Osteocyte (in vitro differentiated cells): ENCODE measurements around the gene AIM2. TPM values are rescaled to one million over a fixed set of nuclear protein-coding genes. Genes with fewer than 3 reads are reported as not detected.
"Not testable (repeated sequence)": the region's sequence is repeated elsewhere in the genome, so short reads cannot be mapped to it uniquely, and the experiment has no call there.

Source experiments
- DNase-seq: peaks from one replicate; pipeline ENCODE4 v3.0.0; 2021; ENCODE audit warnings: mixed read lengths; ENCODE audit not compliant: unreplicated experiment; ENCODE audit errors: extremely low spot score
- H3K27ac Mint-ChIP-seq: one replicate; pipeline ENCODE4 v1.8.0; 2021; ENCODE audit warnings: mild to moderate bottlenecking, mixed read lengths; ENCODE audit not compliant: unreplicated experiment
- H3K27me3 Mint-ChIP-seq: one replicate; pipeline ENCODE4 v1.8.0; 2021; ENCODE audit warnings: mixed read lengths; ENCODE audit not compliant: unreplicated experiment
- H3K36me3 Mint-ChIP-seq: one replicate; pipeline ENCODE4 v1.8.0; 2021; ENCODE audit warnings: mixed read lengths; ENCODE audit not compliant: unreplicated experiment
- H3K4me1 Mint-ChIP-seq: one replicate; pipeline ENCODE4 v1.8.0; 2021; ENCODE audit warnings: mixed read lengths; ENCODE audit not compliant: unreplicated experiment
- H3K4me3 Mint-ChIP-seq: one replicate; pipeline ENCODE4 v1.8.0; 2021; ENCODE audit warnings: mild to moderate bottlenecking, moderate library complexity, mixed read lengths; ENCODE audit not compliant: unreplicated experiment
- H3K9me3 Mint-ChIP-seq: one replicate; pipeline ENCODE4 v1.8.0; 2021; ENCODE audit warnings: mixed read lengths; ENCODE audit not compliant: unreplicated experiment
- total RNA-seq: library from RNA; stranded (reverse); gene quantifications from 2 replicates; pipeline ENCODE4 v1.2.1, GENCODE V29; 2021
- TF ChIP-seq, protein P1 (sequence below): fragments of 200-600 bp; sonication (generic); IDR thresholded peaks from 2 replicates; pipeline ENCODE4 v1.5.0; 2021; ENCODE audit warnings: antibody characterized with exemption, mild to moderate bottlenecking, moderate library complexity

AIM2 gene
- total RNA-seq, 1 donor from 2014 or later, result not detected

DNA sequence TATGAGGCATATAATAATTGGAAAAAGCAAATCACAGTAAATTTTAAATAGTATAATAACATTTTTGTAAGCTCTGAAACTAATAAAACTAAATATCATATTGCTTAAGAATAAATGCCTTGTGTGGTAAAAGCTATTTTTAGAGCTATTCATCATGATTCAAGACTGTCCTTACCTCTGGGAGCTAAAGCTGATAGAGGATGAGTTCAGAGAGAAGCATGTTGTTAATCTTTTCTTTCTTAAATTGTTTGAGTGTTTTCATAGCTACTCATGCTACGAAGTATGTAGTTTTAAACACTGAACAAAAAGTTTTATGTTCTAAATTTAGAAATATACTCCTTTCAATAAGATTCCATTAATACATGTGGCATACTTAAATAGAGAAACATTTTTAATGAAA lies 36.4 kb downstream of the AIM2 start:
- peaks cover 39% of the 10 kb centered on the region for H3K36me3 Mint-ChIP-seq
- TF ChIP-seq, protein P1, sequence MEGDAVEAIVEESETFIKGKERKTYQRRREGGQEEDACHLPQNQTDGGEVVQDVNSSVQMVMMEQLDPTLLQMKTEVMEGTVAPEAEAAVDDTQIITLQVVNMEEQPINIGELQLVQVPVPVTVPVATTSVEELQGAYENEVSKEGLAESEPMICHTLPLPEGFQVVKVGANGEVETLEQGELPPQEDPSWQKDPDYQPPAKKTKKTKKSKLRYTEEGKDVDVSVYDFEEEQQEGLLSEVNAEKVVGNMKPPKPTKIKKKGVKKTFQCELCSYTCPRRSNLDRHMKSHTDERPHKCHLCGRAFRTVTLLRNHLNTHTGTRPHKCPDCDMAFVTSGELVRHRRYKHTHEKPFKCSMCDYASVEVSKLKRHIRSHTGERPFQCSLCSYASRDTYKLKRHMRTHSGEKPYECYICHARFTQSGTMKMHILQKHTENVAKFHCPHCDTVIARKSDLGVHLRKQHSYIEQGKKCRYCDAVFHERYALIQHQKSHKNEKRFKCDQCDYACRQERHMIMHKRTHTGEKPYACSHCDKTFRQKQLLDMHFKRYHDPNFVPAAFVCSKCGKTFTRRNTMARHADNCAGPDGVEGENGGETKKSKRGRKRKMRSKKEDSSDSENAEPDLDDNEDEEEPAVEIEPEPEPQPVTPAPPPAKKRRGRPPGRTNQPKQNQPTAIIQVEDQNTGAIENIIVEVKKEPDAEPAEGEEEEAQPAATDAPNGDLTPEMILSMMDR, result no peak
- no peaks in the 10 kb centered on the region for H3K9me3 Mint-ChIP-seq
- no peak overlapping the region for H3K27ac Mint-ChIP-seq
- DNase-seq, result no peak
- H3K4me1 Mint-ChIP-seq, result peaks cover 4% of the 10 kb centered on the region
- H3K4me3 Mint-ChIP-seq, result no peak overlapping the region
- H3K27me3 Mint-ChIP-seq, result no peaks in the 10 kb centered on the region

DNA sequence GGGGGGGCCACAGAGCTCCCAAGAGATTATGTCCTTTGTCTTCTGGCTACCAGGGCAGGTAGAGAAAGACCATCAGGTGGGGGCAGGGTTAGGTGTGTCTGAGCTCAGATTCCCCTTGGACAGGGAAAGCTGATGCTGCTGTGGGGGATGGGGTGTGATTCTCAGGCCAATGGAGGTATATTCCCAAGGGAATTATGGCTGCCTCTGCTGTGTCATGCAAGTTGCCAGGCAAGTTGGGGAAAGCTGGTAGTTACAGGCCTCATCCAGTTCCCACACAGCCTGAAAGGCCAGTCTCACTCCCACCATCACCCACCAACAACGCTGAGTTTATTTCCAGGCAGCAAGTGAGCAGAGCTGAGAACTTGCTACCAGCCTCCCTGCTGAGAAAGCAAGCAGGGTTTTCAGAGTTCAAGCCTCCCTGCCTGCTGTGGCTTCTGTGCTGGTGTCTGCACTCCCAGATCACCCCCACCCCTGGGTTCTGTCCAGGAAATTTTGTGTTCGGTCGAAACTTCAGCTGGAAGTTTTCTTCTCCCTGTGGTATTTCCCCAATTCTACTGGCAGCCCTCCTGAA lies 45.6 kb downstream of the AIM2 start:
- Mint-ChIP-seq H3K36me3 (peaks cover 55% of the 10 kb centered on the region), H3K4me1 (peaks cover 15% of the 10 kb centered on the region), H3K9me3 (peaks cover 4% of the 10 kb centered on the region), H3K27me3 (no peaks in the 10 kb centered on the region), H3K27ac (no peak overlapping the region), H3K4me3 (no peak overlapping the region)
- no peak for DNase-seq
- TF ChIP-seq, protein P1, result no peak

DNA sequence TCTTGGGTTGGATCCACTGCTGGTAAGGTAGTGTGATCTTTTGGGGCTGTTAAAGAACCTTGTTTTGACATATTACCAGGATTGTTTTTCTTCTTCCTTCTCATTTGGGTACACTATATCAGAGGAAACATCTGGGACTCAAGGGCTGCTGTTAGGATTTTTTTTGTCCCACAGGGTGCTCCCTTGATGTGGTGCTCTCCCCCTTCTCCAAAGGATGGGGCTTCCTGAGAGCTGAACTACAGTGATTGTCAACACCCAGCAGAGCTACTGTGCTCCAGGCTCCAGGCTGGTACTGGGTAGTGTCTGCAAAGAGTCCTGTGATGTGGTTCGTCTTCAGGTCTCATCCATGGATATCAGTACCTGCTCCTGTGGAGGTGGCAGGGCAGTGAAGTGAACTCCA lies 46.3 kb downstream of the AIM2 start:
- DNase-seq, result no peak
- Mint-ChIP-seq H3K4me3 (no peak overlapping the region), H3K9me3 (peaks cover 4% of the 10 kb centered on the region), H3K27me3 (no peaks in the 10 kb centered on the region), H3K4me1 (peaks cover 15% of the 10 kb centered on the region), H3K27ac (no peak overlapping the region), H3K36me3 (peaks cover 56% of the 10 kb centered on the region)
- TF ChIP-seq, protein P1, result no peak

- not testable (repeated sequence) for DNase-seq, H3K9me3 Mint-ChIP-seq, H3K4me3 Mint-ChIP-seq, H3K27me3 Mint-ChIP-seq, H3K27ac Mint-ChIP-seq
- Mint-ChIP-seq H3K36me3 (peaks cover 51% of the 10 kb centered on the region), H3K4me1 (peaks cover 15% of the 10 kb centered on the region)
Measured at GRCh38 chr1:159026841-159027240, 49.7 kb downstream of the AIM2 start.

GRCh38 chr1:159025043-159025442 lies 51.5 kb downstream of the AIM2 start:
- no peak overlapping the region for H3K4me3 Mint-ChIP-seq
- peaks cover 2% of the 10 kb centered on the region for H3K9me3 Mint-ChIP-seq
- H3K27me3 Mint-ChIP-seq, result no peaks in the 10 kb centered on the region
- no peak for DNase-seq
- TF ChIP-seq, protein P1, result no peak
- H3K36me3 Mint-ChIP-seq, result peaks cover 52% of the 10 kb centered on the region
- peaks cover 4% of the 10 kb centered on the region for H3K4me1 Mint-ChIP-seq
- H3K27ac Mint-ChIP-seq, result no peak overlapping the region

DNA sequence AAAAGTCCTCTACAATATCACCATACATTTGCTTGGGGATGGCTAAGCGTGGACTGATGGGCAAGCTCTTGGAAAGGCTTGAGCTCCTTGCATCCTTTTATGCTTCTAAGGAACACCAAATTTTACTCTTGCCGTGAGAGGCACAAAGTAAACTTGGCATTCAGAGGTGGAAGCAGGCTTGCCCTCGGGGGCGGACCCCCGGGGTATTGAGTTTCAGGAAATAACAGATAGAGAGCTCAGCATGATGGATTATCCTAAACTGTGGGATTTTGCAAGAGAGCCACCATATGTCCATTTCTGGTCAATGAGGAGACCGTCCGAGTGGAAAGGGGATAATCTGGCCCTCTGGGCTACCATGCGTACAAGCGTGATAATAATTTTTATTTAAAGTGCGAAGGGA lies 52.8 kb downstream of the AIM2 start:
- TF ChIP-seq, protein P1, result no peak
- Mint-ChIP-seq H3K27me3 (no peaks in the 10 kb centered on the region), H3K4me3 (no peak overlapping the region), H3K9me3 (no peaks in the 10 kb centered on the region), H3K27ac (no peak overlapping the region), H3K36me3 (peaks cover 50% of the 10 kb centered on the region), H3K4me1 (peaks cover 2% of the 10 kb centered on the region)
- DNase-seq, result no peak
